ENCODE results near the gene HSPA4L. TPM values are rescaled to one million over a fixed set of nuclear protein-coding genes. Genes with fewer than 3 reads are reported as not detected.

HSPA4L gene
- total RNA-seq, 1 experiment from 2014 or later = 6.9 TPM

GRCh38 chr4:127856813-127857447 is 74.8 kb downstream of the HSPA4L start:
- H3K27me3 Mint-ChIP-seq (ENCODE audit: low read depth) = no peaks in the 10 kb centered on the region
- peaks cover 38% of the 10 kb centered on the region for H3K4me1 Mint-ChIP-seq
- peak overlapping the region; percentile 92 for H3K27ac Mint-ChIP-seq
- TF ChIP-seq ZNF232 (CRISPR knock-in tag; IDR thresholded peaks at IDR 0.05) = no peak
- no peak for TF ChIP-seq ZNF219 (CRISPR knock-in tag; IDR thresholded peaks at IDR 0.05; ENCODE audit: borderline replicate concordance)
- no peak for TF ChIP-seq MLX (CRISPR knock-in tag; IDR thresholded peaks at IDR 0.05)
- no peak for TF ChIP-seq ZNF416 (CRISPR knock-in tag; IDR thresholded peaks at IDR 0.05)
- TF ChIP-seq ZBTB43 (CRISPR knock-in tag; IDR thresholded peaks at IDR 0.05) = no peak
- no peak for TF ChIP-seq ETV6 (CRISPR knock-in tag; IDR thresholded peaks at IDR 0.05)
- H3K4me3 Mint-ChIP-seq = no peak overlapping the region
- ChIA-PET CTCF (no interaction called here), POLR2A (no interaction called here)
- ATAC-seq (peak; percentile 56), DNase-seq (ENCODE audit: low spot score) (no peak)
- peaks cover 35% of the 10 kb centered on the region for H3K9me3 Mint-ChIP-seq
- H3K36me3 Mint-ChIP-seq = peaks cover 25% of the 10 kb centered on the region

GRCh38 chr4:127857641-127858040 is 75.5 kb downstream of the HSPA4L start:
- DNase-seq (ENCODE audit: low spot score) (no peak), ATAC-seq (no peak)
- ChIA-PET POLR2A (no interaction called here), CTCF (no interaction called here)
- Mint-ChIP-seq H3K4me1 (peaks cover 31% of the 10 kb centered on the region), H3K27me3 (ENCODE audit: low read depth) (no peaks in the 10 kb centered on the region), H3K9me3 (peaks cover 35% of the 10 kb centered on the region), H3K27ac (peak overlapping the region; percentile 25), H3K4me3 (no peak overlapping the region), H3K36me3 (peaks cover 25% of the 10 kb centered on the region)
- TF ChIP-seq GTF2I (CRISPR knock-in tag; conservative IDR thresholded peaks at IDR 0.05) = no peak

GRCh38 chr4:127868196-127868595 is 86.1 kb downstream of the HSPA4L start:
- no peak for DNase-seq (ENCODE audit: low spot score)
- no peak for TF ChIP-seq ZNF416 (CRISPR knock-in tag; IDR thresholded peaks at IDR 0.05)
- TF ChIP-seq SMAD3 (CRISPR knock-in tag; IDR thresholded peaks at IDR 0.05; ENCODE audit: borderline replicate concordance) = no peak
- TF ChIP-seq NR3C1 (CRISPR knock-in tag; conservative IDR thresholded peaks at IDR 0.05; ENCODE audit: low read depth) = no peak
- TF ChIP-seq ZNF263 (CRISPR knock-in tag; IDR thresholded peaks at IDR 0.05; ENCODE audit: low read depth) = no peak
- TF ChIP-seq ZBTB43 (CRISPR knock-in tag; IDR thresholded peaks at IDR 0.05) = no peak
- no peak for TF ChIP-seq ETV6 (CRISPR knock-in tag; IDR thresholded peaks at IDR 0.05)
- no peak for TF ChIP-seq ATF3 (CRISPR knock-in tag; conservative IDR thresholded peaks at IDR 0.05)
- TF ChIP-seq ZNF232 (CRISPR knock-in tag; IDR thresholded peaks at IDR 0.05) = no peak
- TF ChIP-seq SMAD4 (CRISPR knock-in tag; IDR thresholded peaks at IDR 0.05) = no peak
- TF ChIP-seq FOXJ3 (CRISPR knock-in tag; IDR thresholded peaks at IDR 0.05; ENCODE audit: borderline replicate concordance) = no peak
- TF ChIP-seq ZNF512 (CRISPR knock-in tag; IDR thresholded peaks at IDR 0.05; ENCODE audit: borderline replicate concordance) = no peak
- TF ChIP-seq ZNF317 (CRISPR knock-in tag; IDR thresholded peaks at IDR 0.05; ENCODE audit: borderline replicate concordance, low read depth) = no peak
- TF ChIP-seq GRHL2 (CRISPR knock-in tag; IDR thresholded peaks at IDR 0.05; ENCODE audit: insufficient replicate concordance, severe bottlenecking) = no peak
- no peak for TF ChIP-seq OVOL2 (CRISPR knock-in tag; IDR thresholded peaks at IDR 0.05; ENCODE audit: borderline replicate concordance)
- no peak for TF ChIP-seq ATF2 (CRISPR knock-in tag; IDR thresholded peaks at IDR 0.05; ENCODE audit: borderline replicate concordance, low read depth)
- TF ChIP-seq NFATC4 (CRISPR knock-in tag; IDR thresholded peaks at IDR 0.05) = no peak
- TF ChIP-seq ELF4 (CRISPR knock-in tag; IDR thresholded peaks at IDR 0.05; ENCODE audit: low read depth) = no peak
- TF ChIP-seq ATF6 (CRISPR knock-in tag; IDR thresholded peaks at IDR 0.05) = no peak
- no peak for TF ChIP-seq ZBTB21 (CRISPR knock-in tag; IDR thresholded peaks at IDR 0.05; ENCODE audit: borderline replicate concordance)
- Mint-ChIP-seq H3K9me3 (peaks cover 3% of the 10 kb centered on the region; the same call in 1 of the 2 replicates), H3K27me3 (ENCODE audit: low read depth) (no peaks in the 10 kb centered on the region), H3K4me1 (peaks cover 3% of the 10 kb centered on the region; the same call in 1 of the 2 replicates), H3K36me3 (peaks cover 3% of the 10 kb centered on the region), H3K4me3 (no peak overlapping the region), H3K27ac (no peak overlapping the region)
- ATAC-seq = no peak
- ChIA-PET POLR2A (no interaction called here), CTCF (interaction anchor here (0.6 kb wide), 1 partner anchor 150 kb away, joined by 5 read pairs; no protein-coding TSS in a partner anchor)
